Liver (tissue), 3 donors: ENCODE data around the gene FRMD6.

Experiments
- EGR1 ChIP-seq, 2 donors: IDR thresholded peaks; 2 replicates each; pipeline ENCODE4 v1.6.1; 2016 to 2018; ENCODE audit warnings: antibody characterized with exemption in 2 of 2, low read depth in 2 of 2
- FOXA2 ChIP-seq: IDR thresholded peaks from 2 replicates; pipeline ENCODE4 v1.6.1; 2016; ENCODE audit warnings: antibody characterized with exemption
- HNF4A ChIP-seq, 2 donors: conservative IDR thresholded peaks; 2 replicates each; pipeline ENCODE4 v1.6.1; 2016; ENCODE audit warnings: antibody characterized with exemption in 2 of 2, mild to moderate bottlenecking in 2 of 2
- HNF4G ChIP-seq: IDR thresholded peaks from 2 replicates; pipeline ENCODE4 v1.6.1; 2016; ENCODE audit warnings: antibody characterized with exemption
- JUND ChIP-seq, 2 donors: IDR thresholded peaks; 2 replicates each; pipeline ENCODE4 v1.6.1; 2016; ENCODE audit warnings: antibody characterized with exemption in 2 of 2
- NR2F2 ChIP-seq: IDR thresholded peaks from 2 replicates; pipeline ENCODE4 v1.6.1; 2016; ENCODE audit warnings: antibody characterized with exemption
- RAD21 ChIP-seq, 2 donors: IDR thresholded peaks; 2 replicates each; pipeline ENCODE4 v1.6.1; 2016; ENCODE audit warnings: antibody characterized with exemption in 2 of 2, mild to moderate bottlenecking in 2 of 2
- SP1 ChIP-seq: IDR thresholded peaks from 2 replicates; pipeline ENCODE4 v1.6.1; 2018; ENCODE audit warnings: antibody characterized with exemption, mild to moderate bottlenecking
- TAF1 ChIP-seq: conservative IDR thresholded peaks from 2 replicates; pipeline ENCODE4 v1.6.1; 2016; ENCODE audit warnings: antibody characterized with exemption, mild to moderate bottlenecking
- TF ChIP-seq, protein P1 (sequence below): fragments of 150-350 bp; IDR thresholded peaks from 2 replicates; pipeline ENCODE4 v1.5.1; 2017; ENCODE audit warnings: improper control_type of control experiment, low read depth, low read length; ENCODE audit not compliant: missing input control
- TF ChIP-seq, protein P2 (sequence below): IDR thresholded peaks from 2 replicates; pipeline ENCODE4 v1.6.1; 2016; ENCODE audit warnings: antibody characterized with exemption
- donor health status: healthy.
- donor health status: healthy.

DNA sequence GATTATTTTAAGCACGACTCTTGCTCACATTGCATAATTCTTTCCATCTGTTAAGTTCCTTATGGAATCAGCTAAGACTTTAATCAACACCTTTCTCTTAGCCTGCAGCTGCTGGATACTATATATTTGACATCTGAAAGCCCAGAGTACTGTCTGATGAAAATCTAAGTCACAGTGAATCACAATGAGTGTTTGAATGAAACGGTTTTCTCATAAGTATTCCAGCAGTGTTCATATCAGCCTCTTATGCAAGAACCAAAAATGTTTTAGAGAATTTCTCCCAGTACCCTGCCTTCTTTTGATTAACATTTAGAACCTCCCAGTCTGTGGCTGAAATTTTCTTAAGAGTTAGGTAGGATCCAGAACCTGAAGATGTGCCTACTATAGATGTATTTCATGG is 55.6 kb downstream of the FRMD6 start:
- TF ChIP-seq, protein P1, sequence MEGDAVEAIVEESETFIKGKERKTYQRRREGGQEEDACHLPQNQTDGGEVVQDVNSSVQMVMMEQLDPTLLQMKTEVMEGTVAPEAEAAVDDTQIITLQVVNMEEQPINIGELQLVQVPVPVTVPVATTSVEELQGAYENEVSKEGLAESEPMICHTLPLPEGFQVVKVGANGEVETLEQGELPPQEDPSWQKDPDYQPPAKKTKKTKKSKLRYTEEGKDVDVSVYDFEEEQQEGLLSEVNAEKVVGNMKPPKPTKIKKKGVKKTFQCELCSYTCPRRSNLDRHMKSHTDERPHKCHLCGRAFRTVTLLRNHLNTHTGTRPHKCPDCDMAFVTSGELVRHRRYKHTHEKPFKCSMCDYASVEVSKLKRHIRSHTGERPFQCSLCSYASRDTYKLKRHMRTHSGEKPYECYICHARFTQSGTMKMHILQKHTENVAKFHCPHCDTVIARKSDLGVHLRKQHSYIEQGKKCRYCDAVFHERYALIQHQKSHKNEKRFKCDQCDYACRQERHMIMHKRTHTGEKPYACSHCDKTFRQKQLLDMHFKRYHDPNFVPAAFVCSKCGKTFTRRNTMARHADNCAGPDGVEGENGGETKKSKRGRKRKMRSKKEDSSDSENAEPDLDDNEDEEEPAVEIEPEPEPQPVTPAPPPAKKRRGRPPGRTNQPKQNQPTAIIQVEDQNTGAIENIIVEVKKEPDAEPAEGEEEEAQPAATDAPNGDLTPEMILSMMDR = no peak
- TF ChIP-seq, protein P2, sequence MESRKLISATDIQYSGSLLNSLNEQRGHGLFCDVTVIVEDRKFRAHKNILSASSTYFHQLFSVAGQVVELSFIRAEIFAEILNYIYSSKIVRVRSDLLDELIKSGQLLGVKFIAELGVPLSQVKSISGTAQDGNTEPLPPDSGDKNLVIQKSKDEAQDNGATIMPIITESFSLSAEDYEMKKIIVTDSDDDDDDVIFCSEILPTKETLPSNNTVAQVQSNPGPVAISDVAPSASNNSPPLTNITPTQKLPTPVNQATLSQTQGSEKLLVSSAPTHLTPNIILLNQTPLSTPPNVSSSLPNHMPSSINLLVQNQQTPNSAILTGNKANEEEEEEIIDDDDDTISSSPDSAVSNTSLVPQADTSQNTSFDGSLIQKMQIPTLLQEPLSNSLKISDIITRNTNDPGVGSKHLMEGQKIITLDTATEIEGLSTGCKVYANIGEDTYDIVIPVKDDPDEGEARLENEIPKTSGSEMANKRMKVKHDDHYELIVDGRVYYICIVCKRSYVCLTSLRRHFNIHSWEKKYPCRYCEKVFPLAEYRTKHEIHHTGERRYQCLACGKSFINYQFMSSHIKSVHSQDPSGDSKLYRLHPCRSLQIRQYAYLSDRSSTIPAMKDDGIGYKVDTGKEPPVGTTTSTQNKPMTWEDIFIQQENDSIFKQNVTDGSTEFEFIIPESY = no peak
- TF ChIP-seq HNF4G = no peak
- TF ChIP-seq RAD21 (IDR thresholded peaks at IDR 0.05) = no peak
- TF ChIP-seq TAF1 = no peak
- TF ChIP-seq NR2F2 = no peak
- no peak for TF ChIP-seq EGR1 (IDR thresholded peaks at IDR 0.05; ENCODE audit: low read depth in 2 of 2)
- no peak for TF ChIP-seq JUND (IDR thresholded peaks at IDR 0.05)
- no peak for TF ChIP-seq SP1
- TF ChIP-seq FOXA2 = no peak
- no peak for TF ChIP-seq HNF4A (conservative IDR thresholded peaks at IDR 0.05)
